ENCODE measurements around the gene PHLDB2. TPM values are rescaled to one million over a fixed set of nuclear protein-coding genes. Genes with fewer than 3 reads are reported as not detected.

Gene PHLDB2
- total RNA-seq, 1 experiment from 2014 or later: 13.2 TPM

DNA sequence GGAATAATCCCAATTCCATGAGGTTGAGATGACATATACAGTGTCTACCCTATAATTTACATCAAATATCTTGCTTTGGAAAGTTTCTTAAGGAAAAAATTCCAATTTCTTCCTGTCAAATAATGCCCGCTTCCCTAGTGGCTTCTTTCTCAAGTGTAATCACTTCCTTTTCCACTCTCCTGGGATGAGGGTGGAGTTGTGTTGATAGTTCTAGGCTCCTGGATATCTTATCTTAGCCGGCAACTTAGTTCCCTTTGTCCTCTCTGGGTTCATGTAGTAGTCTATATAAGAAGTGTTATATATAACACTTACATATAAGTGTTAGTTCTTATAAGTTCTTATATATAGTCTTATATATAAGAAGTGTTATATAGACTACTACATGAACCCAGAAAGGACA, 150.6 kb downstream of the PHLDB2 start:
- no peaks in the 10 kb centered on the region for H3K9me3 ChIP-seq (ENCODE audit: control insufficient read depth, low read depth, low read length)
- H3T11ph ChIP-seq (ENCODE audit: low read length): no peak overlapping the region
- no peaks in the 10 kb centered on the region for H3K79me2 ChIP-seq (ENCODE audit: insufficient read depth, low read length)
- H4K8ac ChIP-seq (replicated peaks; ENCODE audit: insufficient read length, low read depth, low read length): no peak overlapping the region
- no peaks in the 10 kb centered on the region for H3K4me1 ChIP-seq (ENCODE audit: insufficient read depth, low read length)
- no peak overlapping the region for H4K5ac ChIP-seq (ENCODE audit: insufficient read length, low read depth, low read length)
- H3K27me3 Mint-ChIP-seq (ENCODE audit: low read depth): no peaks in the 10 kb centered on the region
- no peak for DNase-seq
- no peak overlapping the region for H2BK20ac ChIP-seq (ENCODE audit: low read depth, low read length, poor library complexity, severe bottlenecking)
- no peaks in the 10 kb centered on the region for H3K4me1 Mint-ChIP-seq
- TF ChIP-seq, protein P1, sequence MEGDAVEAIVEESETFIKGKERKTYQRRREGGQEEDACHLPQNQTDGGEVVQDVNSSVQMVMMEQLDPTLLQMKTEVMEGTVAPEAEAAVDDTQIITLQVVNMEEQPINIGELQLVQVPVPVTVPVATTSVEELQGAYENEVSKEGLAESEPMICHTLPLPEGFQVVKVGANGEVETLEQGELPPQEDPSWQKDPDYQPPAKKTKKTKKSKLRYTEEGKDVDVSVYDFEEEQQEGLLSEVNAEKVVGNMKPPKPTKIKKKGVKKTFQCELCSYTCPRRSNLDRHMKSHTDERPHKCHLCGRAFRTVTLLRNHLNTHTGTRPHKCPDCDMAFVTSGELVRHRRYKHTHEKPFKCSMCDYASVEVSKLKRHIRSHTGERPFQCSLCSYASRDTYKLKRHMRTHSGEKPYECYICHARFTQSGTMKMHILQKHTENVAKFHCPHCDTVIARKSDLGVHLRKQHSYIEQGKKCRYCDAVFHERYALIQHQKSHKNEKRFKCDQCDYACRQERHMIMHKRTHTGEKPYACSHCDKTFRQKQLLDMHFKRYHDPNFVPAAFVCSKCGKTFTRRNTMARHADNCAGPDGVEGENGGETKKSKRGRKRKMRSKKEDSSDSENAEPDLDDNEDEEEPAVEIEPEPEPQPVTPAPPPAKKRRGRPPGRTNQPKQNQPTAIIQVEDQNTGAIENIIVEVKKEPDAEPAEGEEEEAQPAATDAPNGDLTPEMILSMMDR (conservative IDR thresholded peaks at IDR 0.05): no peak
- H3K4me3 Mint-ChIP-seq: no peak overlapping the region
- no peak overlapping the region for H3K4me2 ChIP-seq (ENCODE audit: insufficient read depth, insufficient read length, low read length)
- H2BK15ac ChIP-seq (ENCODE audit: low read depth, low read length): no peak overlapping the region
- no peak overlapping the region for H2BK120ac ChIP-seq (ENCODE audit: low read depth, low read length, poor library complexity, severe bottlenecking)
- no peak overlapping the region for H4K91ac ChIP-seq (ENCODE audit: insufficient read length, low read depth, low read length)
- no peaks in the 10 kb centered on the region for H3K79me1 ChIP-seq (ENCODE audit: insufficient read depth, low read depth, low read length, poor library complexity, severe bottlenecking)
- no peak overlapping the region for H3K27ac Mint-ChIP-seq
- H3K23ac ChIP-seq (ENCODE audit: insufficient read length, low read depth, low read length): no peak overlapping the region
- H4K20me1 ChIP-seq (ENCODE audit: control insufficient read depth, insufficient read depth, insufficient read length): no peaks in the 10 kb centered on the region
- no peak overlapping the region for H2AK5ac ChIP-seq (ENCODE audit: insufficient read length, low read length)
- H2BK5ac ChIP-seq (ENCODE audit: insufficient read length, low read length): no peak overlapping the region
- no peak overlapping the region for H3K14ac ChIP-seq (ENCODE audit: insufficient read depth, low read length)
- H2AFZ ChIP-seq (ENCODE audit: low read length): no peak overlapping the region
- H3K18ac ChIP-seq (ENCODE audit: insufficient read length, low read depth, low read length): no peak overlapping the region
- H3K23me2 ChIP-seq (ENCODE audit: insufficient read length, low read depth, low read length, poor library complexity, severe bottlenecking): no peaks in the 10 kb centered on the region
- no peak overlapping the region for H3K27ac ChIP-seq (ENCODE audit: insufficient read length, low read depth, low read length)
- H3K36me3 Mint-ChIP-seq (ENCODE audit: insufficient read depth in 1 of 3, low read depth in 3 of 3): peaks cover 0 to 7% (median 5%) of the 10 kb centered on the region in 3 experiments; a peak in 4 of 7 replicates
- H3K9ac ChIP-seq (ENCODE audit: extremely low read depth, insufficient read length, low read length): no peak overlapping the region
- no peak overlapping the region for H3K56ac ChIP-seq (ENCODE audit: insufficient read length, low read depth, low read length)
- no peaks in the 10 kb centered on the region for H3K27me3 ChIP-seq (ENCODE audit: insufficient read depth, low read length)
- no peak overlapping the region for H3K4ac ChIP-seq (ENCODE audit: low read depth, low read length)
- WGBS (ENCODE audit: extremely low coverage, insufficient read length, low lambda C conversion rate): no CpG with 5 or more reads among the region's 2 CpGs
- H3K9me3 Mint-ChIP-seq: no peaks in the 10 kb centered on the region
- no peak overlapping the region for H2BK12ac ChIP-seq (ENCODE audit: insufficient read length, low read depth, low read length)

All from H9 (cell line).